ENCODE data around the gene SERTAD4. TPM values are rescaled to one million over a fixed set of nuclear protein-coding genes. Genes with fewer than 3 reads are reported as not detected.

SERTAD4 gene
- total RNA-seq, 1 experiment from 2014 or later, result 2.6 TPM

- Histone ChIP-seq H3K9ac (ENCODE audit: low read length) (peak overlapping the region; percentile 23), H3K36me3 (ENCODE audit: low read depth, low read length) (no peaks in the 10 kb centered on the region), H3K4me1 (ENCODE audit: insufficient read depth, low read length) (peaks cover 16% of the 10 kb centered on the region), H3K27ac (ENCODE audit: low read length) (no peak overlapping the region), H3K9me3 (ENCODE audit: low read length) (no peaks in the 10 kb centered on the region), H3F3A (ENCODE audit: low read length, unreplicated experiment) (no peaks in the 10 kb centered on the region), H2AFZ (ENCODE audit: low read length) (peak overlapping the region; percentile 90), H3K9me2 (replicated peaks; ENCODE audit: low read length) (no peaks in the 10 kb centered on the region), H3K79me2 (ENCODE audit: low read length) (no peaks in the 10 kb centered on the region), H3K4me3 (ENCODE audit: low read length) (peak overlapping the region; percentile 85), H4K20me1 (ENCODE audit: low read length) (no peaks in the 10 kb centered on the region), H3K27me3 (ENCODE audit: low read length) (peaks cover 16% of the 10 kb centered on the region), H3K4me2 (ENCODE audit: low read length) (peak overlapping the region; percentile 97)
- TF ChIP-seq EZH2 (IDR thresholded peaks at IDR 0.05; ENCODE audit: low read length, unreplicated experiment) (no peak), CTCF (conservative IDR thresholded peaks at IDR 0.05; ENCODE audit: low read depth, low read length) (no peak), EZH2phosphoT487 (IDR thresholded peaks at IDR 0.05; ENCODE audit: borderline replicate concordance, low read length) (no peak)
- ATAC-seq (peak; percentile 70), DNase-seq (peak; percentile 87)
- no TSS peak for BruUV-seq (replicated peaks)
- intact Hi-C loops (cut with micrococcal nuclease), result loop anchor here (1.0 to 10.0 kb wide), 3 partner anchors 18 to 409 kb away; partner anchors contain the start of gene UTP25
- ChIA-PET CTCF (interaction anchor here (0.6 to 1.0 kb wide), 3 partner anchors 32 to 263 kb away, joined by 3 to 4 read pairs (median 4); no protein-coding TSS in a partner anchor), POLR2A (ENCODE audit: unreplicated experiment) (interaction anchor here (0.6 to 0.7 kb wide), 7 partner anchors 10 to 172 kb away, joined by 4 to 12 read pairs (median 7); no protein-coding TSS in a partner anchor)
These were observed 1.1 kb downstream of the SERTAD4 start for GRCh38 chr1:210233495-210234328.

- Histone ChIP-seq H2AFZ (ENCODE audit: low read length) (peak overlapping the region; percentile 90; the same call in 1 of the 2 replicates), H3F3A (ENCODE audit: low read length, unreplicated experiment) (no peaks in the 10 kb centered on the region), H4K20me1 (ENCODE audit: low read length) (no peaks in the 10 kb centered on the region), H3K9ac (ENCODE audit: low read length) (no peak overlapping the region), H3K9me3 (ENCODE audit: low read length) (no peaks in the 10 kb centered on the region), H3K27me3 (ENCODE audit: low read length) (peaks cover 14% of the 10 kb centered on the region), H3K79me2 (ENCODE audit: low read length) (no peaks in the 10 kb centered on the region), H3K4me2 (ENCODE audit: low read length) (peak overlapping the region; percentile 97), H3K4me1 (ENCODE audit: insufficient read depth, low read length) (peaks cover 22% of the 10 kb centered on the region), H3K27ac (ENCODE audit: low read length) (no peak overlapping the region), H3K36me3 (ENCODE audit: low read depth, low read length) (no peaks in the 10 kb centered on the region), H3K4me3 (ENCODE audit: low read length) (peak overlapping the region; percentile 85), H3K9me2 (replicated peaks; ENCODE audit: low read length) (no peaks in the 10 kb centered on the region)
- POLR2A ChIA-PET (ENCODE audit: unreplicated experiment), result interaction anchor here (0.6 to 0.7 kb wide), 7 partner anchors 9 to 173 kb away, joined by 4 to 12 read pairs (median 7); no protein-coding TSS in a partner anchor
- intact Hi-C loops (cut with micrococcal nuclease), result loop anchor here (1.0 to 10.0 kb wide), 2 partner anchors 17 to 410 kb away; partner anchors contain the start of gene UTP25
- TSS peak; percentile 37 for BruUV-seq (replicated peaks)
- no peak for DNase-seq
- TF ChIP-seq EZH2phosphoT487 (IDR thresholded peaks at IDR 0.05; ENCODE audit: borderline replicate concordance, low read length) (no peak), CTCF (conservative IDR thresholded peaks at IDR 0.05; ENCODE audit: low read depth, low read length) (no peak), EZH2 (IDR thresholded peaks at IDR 0.05; ENCODE audit: low read length, unreplicated experiment) (no peak)
- CTCF ChIA-PET, result interaction anchor here (0.6 kb wide), 2 partner anchors 32 to 263 kb away, joined by 3 to 4 read pairs; no protein-coding TSS in a partner anchor
- ATAC-seq, result peak; percentile 7; the same call in 1 of the 2 replicates
These were observed 1.7 kb downstream of the SERTAD4 start for GRCh38 chr1:210234329-210234757.
